HFFc6 (cell line): ENCODE data around the gene GAL. TPM values are rescaled to one million over a fixed set of nuclear protein-coding genes. Genes with fewer than 3 reads are reported as not detected.

Experiments used
- DNase-seq: peaks from one replicate; pipeline ENCODE4 v3.0.0-alpha.2; 2018
- H3K27ac Mint-ChIP-seq: 2 replicates; pipeline ENCODE4 v1.8.0; 2020; ENCODE audit warnings: mild to moderate bottlenecking, mixed read lengths
- H3K27me3 Mint-ChIP-seq: 2 replicates; pipeline ENCODE4 v1.8.0; 2021; ENCODE audit warnings: mild to moderate bottlenecking, moderate library complexity, mixed read lengths; ENCODE audit not compliant: insufficient read depth
- H3K36me3 Mint-ChIP-seq: 2 replicates; pipeline ENCODE4 v1.8.0; 2021; ENCODE audit warnings: low read depth, mixed read lengths
- H3K4me1 Mint-ChIP-seq: 2 replicates; pipeline ENCODE4 v1.8.0; 2020; ENCODE audit warnings: low read depth, mixed read lengths
- H3K4me3 Mint-ChIP-seq: 2 replicates; pipeline ENCODE4 v1.8.0; 2020; ENCODE audit warnings: mild to moderate bottlenecking, moderate library complexity, mixed read lengths
- H3K9me3 Mint-ChIP-seq: 2 replicates; pipeline ENCODE4 v1.8.0; 2020; ENCODE audit warnings: mild to moderate bottlenecking, mixed read lengths
- total RNA-seq, 6 experiments: library from RNA; stranded (reverse); fragmentation: NEBNext Ultra II Directional; extraction: Animal tissue kit (Norgen Biotek cat#: 25700); gene quantifications; 2 replicates in 1 of 6; 3 replicates in 5 of 6; pipeline ENCODE4 v1.2.3, GENCODE V29; 2021
- TF ChIP-seq, protein P1 (sequence below): fragments of 200-600 bp; sonication (generic); IDR thresholded peaks from 2 replicates; pipeline ENCODE4 v1.5.0; 2021; ENCODE audit warnings: antibody characterized with exemption, mild to moderate bottlenecking

Gene GAL
- total RNA-seq, 6 experiments from 2014 or later: 0.60 to 12.9 (median 1.0) TPM

DNA sequence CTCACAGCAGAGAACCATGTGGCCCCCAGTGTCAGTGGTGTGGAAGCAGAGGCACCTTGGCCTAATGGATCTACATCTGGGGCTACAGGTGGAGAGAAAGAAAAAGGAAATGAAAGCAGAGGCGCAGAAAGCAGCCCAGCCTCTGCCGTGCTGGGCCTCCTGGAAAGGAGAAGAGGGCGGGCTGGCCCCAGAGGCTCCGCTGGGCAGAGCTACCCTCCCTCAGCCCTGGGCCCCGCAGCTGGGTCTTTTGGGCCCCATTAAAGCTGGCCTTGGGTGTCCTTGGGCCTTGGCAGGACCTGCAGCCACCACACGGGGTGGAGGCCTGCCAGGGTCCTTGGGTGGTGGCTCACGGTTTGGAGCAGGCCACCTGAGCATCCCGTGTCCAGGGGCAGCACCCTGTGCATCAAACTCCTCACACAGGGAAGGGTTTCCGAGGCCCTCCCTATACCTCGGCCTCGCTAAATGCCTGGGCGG, 31.6 kb upstream of the GAL start:
- no peak for DNase-seq
- Mint-ChIP-seq H3K36me3 (no peaks in the 10 kb centered on the region), H3K4me3 (no peak overlapping the region), H3K4me1 (peaks cover 2% of the 10 kb centered on the region; the same call in 1 of the 2 replicates), H3K9me3 (no peaks in the 10 kb centered on the region), H3K27ac (no peak overlapping the region), H3K27me3 (peaks cover 30% of the 10 kb centered on the region)
- TF ChIP-seq, protein P1, sequence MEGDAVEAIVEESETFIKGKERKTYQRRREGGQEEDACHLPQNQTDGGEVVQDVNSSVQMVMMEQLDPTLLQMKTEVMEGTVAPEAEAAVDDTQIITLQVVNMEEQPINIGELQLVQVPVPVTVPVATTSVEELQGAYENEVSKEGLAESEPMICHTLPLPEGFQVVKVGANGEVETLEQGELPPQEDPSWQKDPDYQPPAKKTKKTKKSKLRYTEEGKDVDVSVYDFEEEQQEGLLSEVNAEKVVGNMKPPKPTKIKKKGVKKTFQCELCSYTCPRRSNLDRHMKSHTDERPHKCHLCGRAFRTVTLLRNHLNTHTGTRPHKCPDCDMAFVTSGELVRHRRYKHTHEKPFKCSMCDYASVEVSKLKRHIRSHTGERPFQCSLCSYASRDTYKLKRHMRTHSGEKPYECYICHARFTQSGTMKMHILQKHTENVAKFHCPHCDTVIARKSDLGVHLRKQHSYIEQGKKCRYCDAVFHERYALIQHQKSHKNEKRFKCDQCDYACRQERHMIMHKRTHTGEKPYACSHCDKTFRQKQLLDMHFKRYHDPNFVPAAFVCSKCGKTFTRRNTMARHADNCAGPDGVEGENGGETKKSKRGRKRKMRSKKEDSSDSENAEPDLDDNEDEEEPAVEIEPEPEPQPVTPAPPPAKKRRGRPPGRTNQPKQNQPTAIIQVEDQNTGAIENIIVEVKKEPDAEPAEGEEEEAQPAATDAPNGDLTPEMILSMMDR: no peak

DNA sequence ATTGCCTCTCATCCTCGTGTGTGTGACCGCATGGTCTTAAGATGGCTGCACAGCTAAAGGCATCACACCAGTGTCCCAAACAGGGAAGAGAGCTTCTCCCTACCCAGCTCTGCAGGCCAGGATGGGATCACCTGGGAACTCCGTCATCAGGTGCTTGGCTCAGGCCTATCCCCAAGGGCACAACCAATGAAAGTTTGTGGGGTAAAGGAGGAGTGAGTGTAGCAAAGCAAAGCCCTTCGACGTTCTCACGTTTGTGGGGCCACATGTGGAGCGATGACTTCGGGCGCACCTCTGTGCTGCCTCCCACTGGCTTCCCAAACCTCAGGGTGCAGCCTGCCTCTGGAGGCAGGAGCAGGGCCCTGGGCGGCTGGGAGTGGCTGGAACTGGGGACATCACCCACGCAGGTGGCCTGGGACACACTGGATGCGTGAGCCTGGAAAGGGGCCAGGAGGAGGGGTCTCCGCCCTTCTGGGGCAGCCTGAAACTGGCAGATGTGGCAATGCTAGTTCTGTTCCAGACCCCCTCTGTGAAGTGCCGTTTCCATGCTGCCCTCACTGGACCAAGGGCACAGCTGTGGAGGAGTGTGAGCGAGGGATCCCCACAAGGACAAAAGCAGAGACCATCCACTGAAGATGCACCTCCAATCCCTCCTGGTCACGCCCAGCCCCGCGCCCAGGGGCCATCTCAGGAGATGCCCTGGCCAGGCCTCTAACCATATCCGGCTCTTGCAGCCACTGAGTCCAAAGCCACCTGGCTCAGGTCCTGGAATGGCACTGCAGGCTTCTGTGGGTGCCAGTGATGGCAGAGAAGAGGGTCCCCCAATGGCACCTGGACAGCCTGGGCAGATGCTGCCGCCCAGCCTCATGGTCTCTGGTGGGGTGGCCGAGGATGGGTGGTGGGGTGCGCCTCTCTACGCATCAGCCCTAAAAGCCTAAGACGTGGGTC, 30.6 kb upstream of the GAL start:
- no peak for DNase-seq
- Mint-ChIP-seq H3K4me3 (no peak overlapping the region), H3K36me3 (no peaks in the 10 kb centered on the region), H3K27me3 (peaks cover 36% of the 10 kb centered on the region), H3K4me1 (peaks cover 9% of the 10 kb centered on the region), H3K9me3 (no peaks in the 10 kb centered on the region), H3K27ac (no peak overlapping the region)
- TF ChIP-seq, protein P1: no peak

DNA sequence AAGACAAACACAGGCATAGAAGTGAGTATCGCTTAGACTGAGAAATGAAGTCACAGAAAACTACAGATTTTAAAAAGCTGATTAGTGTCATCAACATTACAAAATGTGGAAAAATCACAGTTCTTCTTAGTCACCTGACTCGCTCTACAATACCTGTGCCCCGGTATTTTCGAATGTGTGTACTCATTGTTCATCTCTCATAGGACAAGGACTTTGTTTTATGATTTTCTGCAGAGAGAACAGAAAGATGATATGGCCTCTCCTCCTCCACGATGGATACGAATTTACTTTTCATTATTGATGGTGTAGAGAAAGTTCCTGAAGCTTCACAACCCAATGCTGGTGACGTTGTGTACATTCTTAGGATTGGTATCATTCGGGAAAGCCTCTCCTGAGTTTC, 29.4 kb upstream of the GAL start:
- Mint-ChIP-seq H3K36me3 (no peaks in the 10 kb centered on the region), H3K27ac (no peak overlapping the region), H3K4me1 (peaks cover 17% of the 10 kb centered on the region), H3K9me3 (no peaks in the 10 kb centered on the region), H3K27me3 (peaks cover 33% of the 10 kb centered on the region), H3K4me3 (no peak overlapping the region)
- TF ChIP-seq, protein P1: no peak
- DNase-seq: no peak

DNA sequence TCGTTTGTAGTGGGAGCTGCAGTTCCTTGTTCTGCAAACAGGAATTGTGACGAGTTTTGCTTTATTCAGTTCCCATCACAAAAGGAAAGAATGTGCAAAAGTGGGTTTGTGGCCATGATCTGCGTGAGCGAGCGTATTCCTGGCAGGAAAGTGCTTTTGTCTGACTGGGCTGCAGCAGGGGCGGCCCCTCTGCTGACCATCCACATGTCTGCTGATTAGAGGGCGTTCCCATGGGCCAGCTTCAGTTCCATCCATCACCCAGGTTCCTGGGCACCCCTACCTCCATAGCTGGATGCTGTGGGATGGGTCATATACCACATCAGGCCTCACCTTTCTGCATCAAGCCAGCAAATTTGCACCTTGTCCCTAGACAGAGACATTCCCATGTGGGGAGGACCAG, 28.9 kb upstream of the GAL start:
- Mint-ChIP-seq H3K9me3 (no peaks in the 10 kb centered on the region), H3K36me3 (no peaks in the 10 kb centered on the region), H3K27ac (no peak overlapping the region), H3K27me3 (peaks cover 33% of the 10 kb centered on the region), H3K4me1 (peaks cover 17% of the 10 kb centered on the region), H3K4me3 (no peak overlapping the region)
- TF ChIP-seq, protein P1: no peak
- no peak for DNase-seq

DNA sequence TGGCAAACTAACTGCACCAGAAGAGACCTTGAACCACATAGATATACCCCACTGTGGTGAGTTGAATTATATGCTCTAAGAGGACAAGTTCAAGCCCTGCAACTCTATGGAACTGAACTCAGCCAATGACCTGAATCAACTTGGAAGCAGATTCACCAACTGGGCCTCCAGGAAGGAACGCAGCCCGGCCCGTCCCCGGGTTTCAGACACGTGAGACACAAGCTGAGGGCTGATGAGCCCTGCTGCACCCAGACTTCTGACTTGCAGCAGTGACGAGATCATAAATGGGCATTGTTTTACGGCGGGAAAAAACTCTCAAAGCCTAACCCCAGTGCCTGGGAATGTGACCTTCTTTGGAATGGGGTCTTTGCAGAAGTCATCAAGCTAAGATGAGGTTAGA, 28.5 kb upstream of the GAL start:
- no peaks in the 10 kb centered on the region for H3K36me3 Mint-ChIP-seq
- peaks cover 35% of the 10 kb centered on the region for H3K27me3 Mint-ChIP-seq
- H3K4me1 Mint-ChIP-seq: peaks cover 17% of the 10 kb centered on the region

More for the DNA sequence above, 28.5 kb upstream of the GAL start:
- TF ChIP-seq, protein P1: no peak
- H3K4me3 Mint-ChIP-seq: no peak overlapping the region
- no peak overlapping the region for H3K27ac Mint-ChIP-seq
- no peaks in the 10 kb centered on the region for H3K9me3 Mint-ChIP-seq
- no peak for DNase-seq
